Daoy (cell line): ENCODE data around the gene PRKD1. TPM values are rescaled to one million over a fixed set of nuclear protein-coding genes. Genes with fewer than 3 reads are reported as not detected.
"Not testable (repeated sequence)": the region's sequence is repeated elsewhere in the genome, so short reads cannot be mapped to it uniquely, and the experiment has no call there.

ENCODE experiments used
- DNase-seq: peaks from one replicate; pipeline ENCODE4 v3.0.0-alpha.2; 2015; ENCODE audit warnings: low read depth
- total RNA-seq: library from RNA; depleted of rRNA; stranded (reverse); fragments of >200 nt; shearing (Covaris generic); gene quantifications from 2 replicates; pipeline ENCODE4 v1.2.3, GENCODE V29; 2014

Gene PRKD1
- total RNA-seq, 1 experiment from 2014 or later: 3.3 TPM

- DNase-seq: no peak
Observed at GRCh38 chr14:29799464-29800095, 128.1 kb downstream of the PRKD1 start.

GRCh38 chr14:29798811-29799210 is 128.8 kb downstream of the PRKD1 start:
- DNase-seq: no peak

- no peak for DNase-seq
Observed at GRCh38 chr14:29798108-29798663, 129.5 kb downstream of the PRKD1 start.

GRCh38 chr14:29796853-29797252 is 130.8 kb downstream of the PRKD1 start:
- no peak for DNase-seq

GRCh38 chr14:29789475-29789874 is 138.2 kb downstream of the PRKD1 start:
- DNase-seq: no peak

- no peak for DNase-seq
Observed at GRCh38 chr14:29788093-29788492, 139.6 kb downstream of the PRKD1 start.

GRCh38 chr14:29783556-29783955 is 144.1 kb downstream of the PRKD1 start:
- DNase-seq: no peak

- no peak for DNase-seq
Observed at GRCh38 chr14:29782041-29782440, 145.6 kb downstream of the PRKD1 start.

GRCh38 chr14:29777142-29777541 is 150.5 kb downstream of the PRKD1 start:
- DNase-seq: not testable (repeated sequence)

GRCh38 chr14:29773990-29774389 is 153.7 kb downstream of the PRKD1 start:
- no peak for DNase-seq

- DNase-seq: no peak
Observed at GRCh38 chr14:29763342-29763858, 164.2 kb downstream of the PRKD1 start.

GRCh38 chr14:29759521-29760340 is 167.9 kb downstream of the PRKD1 start:
- DNase-seq: no peak

GRCh38 chr14:29757711-29758233 is 169.9 kb downstream of the PRKD1 start:
- DNase-seq: no peak

- DNase-seq: no peak
Observed at GRCh38 chr14:29757188-29757680, 170.4 kb downstream of the PRKD1 start.

- no peak for DNase-seq
Observed at GRCh38 chr14:29756019-29756385, 171.6 kb downstream of the PRKD1 start.

GRCh38 chr14:29755311-29756018 is 172.2 kb downstream of the PRKD1 start:
- no peak for DNase-seq

- DNase-seq: no peak
Observed at GRCh38 chr14:29754134-29754533, 173.5 kb downstream of the PRKD1 start.

- DNase-seq: no peak
Observed at GRCh38 chr14:29752221-29752923, 175.3 kb downstream of the PRKD1 start.

GRCh38 chr14:29749829-29750228 is 177.8 kb downstream of the PRKD1 start:
- DNase-seq: no peak

GRCh38 chr14:29749327-29749726 is 178.3 kb downstream of the PRKD1 start:
- DNase-seq: peak; percentile 89

GRCh38 chr14:29745863-29746262 is 181.8 kb downstream of the PRKD1 start:
- no peak for DNase-seq
